ENCODE measurements around the gene RNF11.

Gene RNF11

GRCh38 chr1:51297401-51298321, 61.6 kb downstream of the RNF11 start:
- no peak for FAIRE-seq

- no peak for FAIRE-seq
Measured at GRCh38 chr1:51298322-51298705, 62.2 kb downstream of the RNF11 start.

GRCh38 chr1:51299185-51299885, 63.3 kb downstream of the RNF11 start:
- FAIRE-seq: no peak

- no peak for FAIRE-seq
Measured at GRCh38 chr1:51299981-51300670, 64.1 kb downstream of the RNF11 start.

- no peak for FAIRE-seq
Measured at GRCh38 chr1:51301152-51301843, 65.2 kb downstream of the RNF11 start.

GRCh38 chr1:51301844-51302162, 65.7 kb downstream of the RNF11 start:
- no peak for FAIRE-seq

GRCh38 chr1:51302270-51302669, 66.2 kb downstream of the RNF11 start:
- FAIRE-seq: no peak

- no peak for FAIRE-seq
Measured at GRCh38 chr1:51302746-51303145, 66.7 kb downstream of the RNF11 start.

GRCh38 chr1:51303315-51303714, 67.2 kb downstream of the RNF11 start:
- no peak for FAIRE-seq

- no peak for FAIRE-seq
Measured at GRCh38 chr1:51303751-51304251, 67.7 kb downstream of the RNF11 start.

GRCh38 chr1:51304360-51304759, 68.3 kb downstream of the RNF11 start:
- FAIRE-seq: no peak

GRCh38 chr1:51305371-51305823, 69.3 kb downstream of the RNF11 start:
- no peak for FAIRE-seq

GRCh38 chr1:51306950-51307349, 70.9 kb downstream of the RNF11 start:
- FAIRE-seq: no peak

- no peak for FAIRE-seq
Measured at GRCh38 chr1:51308636-51309035, 72.6 kb downstream of the RNF11 start.

- no peak for FAIRE-seq
Measured at GRCh38 chr1:51309291-51309690, 73.2 kb downstream of the RNF11 start.

- FAIRE-seq: no peak
Measured at GRCh38 chr1:51310871-51311613, 75.0 kb downstream of the RNF11 start.

GRCh38 chr1:51311826-51312225, 75.8 kb downstream of the RNF11 start:
- FAIRE-seq: no peak

GRCh38 chr1:51312718-51313117, 76.6 kb downstream of the RNF11 start:
- FAIRE-seq: no peak

- FAIRE-seq: no peak
Measured at GRCh38 chr1:51313268-51313852, 77.3 kb downstream of the RNF11 start.

GRCh38 chr1:51313961-51314777, 78.1 kb downstream of the RNF11 start:
- FAIRE-seq: no peak

GRCh38 chr1:51314974-51315373, 78.9 kb downstream of the RNF11 start:
- no peak for FAIRE-seq
